GM23248 (cell line): Measurements from ENCODE around the gene LBX2.

Experiments
- EZH2 ChIP-seq: fragments of 200-600 bp; sonication (generic); IDR thresholded peaks from 2 replicates; pipeline ENCODE4 v1.6.1; 2018; ENCODE audit warnings: antibody characterized with exemption, mild to moderate bottlenecking; ENCODE audit not compliant: insufficient read depth, poor library complexity, severe bottlenecking
- EZH2phosphoT487 ChIP-seq: fragments of 200-600 bp; sonication (generic); IDR thresholded peaks from 2 replicates; pipeline ENCODE4 v1.6.1; 2018; ENCODE audit warnings: antibody characterized with exemption, moderate library complexity, mild to moderate bottlenecking, low read depth; ENCODE audit not compliant: insufficient read depth

DNA sequence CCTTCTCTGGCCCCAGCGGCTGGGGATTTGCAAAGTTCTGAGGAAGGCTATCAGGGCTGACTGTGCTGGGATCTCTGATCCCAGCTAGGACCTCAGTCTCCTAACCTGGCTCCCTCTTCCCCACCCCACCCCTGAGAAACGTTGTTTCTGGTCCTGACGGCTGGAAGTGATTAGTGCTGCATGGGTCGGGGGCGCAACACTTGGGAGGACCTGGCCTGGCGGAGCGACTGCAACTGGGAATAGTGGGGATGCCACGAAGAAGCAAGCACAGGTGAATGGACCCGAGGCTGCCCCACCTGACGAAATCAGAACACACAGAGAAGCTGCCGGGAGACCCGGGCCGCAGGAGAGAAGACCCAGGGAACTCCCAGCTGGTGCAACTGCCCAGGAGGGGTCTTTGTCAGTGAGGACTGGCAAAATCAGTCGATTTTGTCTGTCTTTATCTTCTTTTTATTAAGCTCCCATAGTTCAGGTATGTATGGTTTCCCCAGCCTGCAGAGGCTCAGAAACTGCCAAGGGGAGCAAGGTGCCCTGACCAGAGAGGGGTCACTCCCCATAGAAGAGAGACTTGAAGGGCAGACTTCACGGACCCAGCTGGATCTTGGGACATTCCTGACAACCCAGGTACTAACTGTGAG lies 656 bp upstream of the LBX2 start:
- TF ChIP-seq EZH2phosphoT487: no peak
- TF ChIP-seq EZH2: no peak
